Fibroblast of lung (primary cell): ENCODE results near the gene SLC22A1. TPM values are rescaled to one million over a fixed set of nuclear protein-coding genes. Genes with fewer than 3 reads are reported as not detected.

Source experiments
- DNase-seq, 2 donors: peaks; one replicate each; pipeline versions ENCODE4 v3.0.0 to v3.0.0-alpha.2; 2010; ENCODE audit warnings: low read depth in 2 of 2
- H2AFZ ChIP-seq: 2 replicates; pipeline ENCODE4 v1.5.1; 2012; ENCODE audit warnings: low read length, control low read depth, inconsistent platforms
- H3K27ac ChIP-seq: 2 replicates; pipeline ENCODE4 v1.5.1; 2011; ENCODE audit warnings: low read length, control low read depth; ENCODE audit not compliant: insufficient read depth
- H3K27me3 ChIP-seq: 2 replicates; pipeline ENCODE4 v1.5.1; 2011; ENCODE audit warnings: mild to moderate bottlenecking, low read length; ENCODE audit not compliant: control insufficient read depth, insufficient read depth
- H3K36me3 ChIP-seq: 2 replicates; pipeline ENCODE4 v1.5.1; 2011; ENCODE audit warnings: low read length; ENCODE audit not compliant: control insufficient read depth, insufficient read depth
- H3K4me1 ChIP-seq: 2 replicates; pipeline ENCODE4 v1.5.1; 2011; ENCODE audit warnings: low read length; ENCODE audit not compliant: control insufficient read depth, insufficient read depth; ENCODE audit errors: extremely low read depth
- H3K4me2 ChIP-seq: 2 replicates; pipeline ENCODE4 v1.5.1; 2011; ENCODE audit warnings: low read length, control low read depth; ENCODE audit not compliant: insufficient read depth; ENCODE audit errors: extremely low read depth
- H3K4me3 ChIP-seq, 4 experiments: fragments of 200-600 bp in 1 of 4; sonication (generic) in 1 of 4; replicated peaks in 1 of 4; 2 replicates each; pipeline ENCODE4 v1.5.1; 2011 to 2016; ENCODE audit warnings: low read length in 4 of 4, low read depth in 3 of 4, mild to moderate bottlenecking in 3 of 4, control low read depth in 2 of 4, inconsistent platforms in 1 of 4, mixed read lengths in 1 of 4; ENCODE audit not compliant: insufficient read depth in 1 of 4; ENCODE audit errors: control extremely low read depth in 1 of 4
- H3K79me2 ChIP-seq: 2 replicates; pipeline ENCODE4 v1.5.1; 2012; ENCODE audit warnings: mild to moderate bottlenecking, low read length, inconsistent platforms; ENCODE audit not compliant: control insufficient read depth, insufficient read depth
- H3K9ac ChIP-seq: 2 replicates; pipeline ENCODE4 v1.5.1; 2011; ENCODE audit warnings: mild to moderate bottlenecking, low read length, control low read depth; ENCODE audit not compliant: insufficient read depth
- H3K9me3 ChIP-seq: 2 replicates; pipeline ENCODE4 v1.5.1; 2012; ENCODE audit warnings: low read depth, low read length; ENCODE audit not compliant: control insufficient read depth, insufficient read depth
- H4K20me1 ChIP-seq: 2 replicates; pipeline ENCODE4 v1.5.1; 2011; ENCODE audit warnings: low read length; ENCODE audit not compliant: control insufficient read depth, insufficient read depth; ENCODE audit errors: extremely low read depth
- CTCF ChIP-seq, 2 donors: IDR thresholded peaks in 1 of 2; conservative IDR thresholded peaks in 1 of 2; 1 replicate in 1 of 2; 2 replicates in 1 of 2; pipeline ENCODE4 v1.5.1; 2011 to 2012; ENCODE audit warnings: low read length in 2 of 2, control low read depth in 1 of 2, inconsistent platforms in 1 of 2, low read depth in 1 of 2, mild to moderate bottlenecking in 1 of 2
- EZH2 ChIP-seq: IDR thresholded peaks from 2 replicates; pipeline ENCODE4 v1.5.1; 2012; ENCODE audit warnings: low read length, control low read depth, mild to moderate bottlenecking; ENCODE audit errors: missing control alignments
- polyA plus RNA-seq, 2 donors: library from polyadenylated mRNA; depleted of rRNA in 1 of 2; stranded (reverse) in 1 of 2; unstranded in 1 of 2; fragments of >200 nt; gene quantifications; 2 replicates each; pipeline ENCODE4 v1.2.1, GENCODE V29; 2011 to 2012; ENCODE audit warnings: missing spikeins in 1 of 2
- total RNA-seq: library from RNA; depleted of rRNA; stranded (reverse); fragments of >200 nt; gene quantifications from 2 replicates; pipeline ENCODE4 v1.2.1, GENCODE V29; 2014

The SLC22A1 gene
- total and polyA plus RNA-seq, 2 donors (not counting 1 experiment from before 2014, with no cell fraction given) = 0.06 to 0.50 TPM

- Histone ChIP-seq H3K27me3 (no peaks in the 10 kb centered on the region), H3K4me2 (no peak overlapping the region), H3K36me3 (no peaks in the 10 kb centered on the region), H3K9ac (no peak overlapping the region), H3K79me2 (no peaks in the 10 kb centered on the region), H3K27ac (no peak overlapping the region), H2AFZ (no peak overlapping the region), H3K9me3 (no peaks in the 10 kb centered on the region), H3K4me1 (no peaks in the 10 kb centered on the region), H4K20me1 (no peaks in the 10 kb centered on the region), H3K4me3 (no peak overlapping the region)
- TF ChIP-seq CTCF (conservative IDR thresholded peaks at IDR 0.05 in 1 of 2, IDR thresholded peaks at IDR 0.05 in 1 of 2; ENCODE audit: low read depth in 1 of 2, low read length in 2 of 2) = no peak
- no peak for TF ChIP-seq EZH2
- DNase-seq = no peak
Measured at GRCh38 chr6:160203076-160203475, 81.5 kb downstream of the SLC22A1 start.

- no peak overlapping the region for H3K9ac ChIP-seq
- no peaks in the 10 kb centered on the region for H4K20me1 ChIP-seq
- no peaks in the 10 kb centered on the region for H3K79me2 ChIP-seq
- H3K4me2 ChIP-seq = no peak overlapping the region
- DNase-seq = no peak
- H3K9me3 ChIP-seq = no peaks in the 10 kb centered on the region
- no peaks in the 10 kb centered on the region for H3K27me3 ChIP-seq
- no peaks in the 10 kb centered on the region for H3K4me1 ChIP-seq
- H3K36me3 ChIP-seq = no peaks in the 10 kb centered on the region
- no peak overlapping the region for H3K27ac ChIP-seq
- TF ChIP-seq EZH2 (no peak), CTCF (conservative IDR thresholded peaks at IDR 0.05 in 1 of 2, IDR thresholded peaks at IDR 0.05 in 1 of 2; ENCODE audit: low read depth in 1 of 2, low read length in 2 of 2) (no peak)
- no peak overlapping the region for H3K4me3 ChIP-seq
- no peak overlapping the region for H2AFZ ChIP-seq
Measured at GRCh38 chr6:160203522-160203921, 81.9 kb downstream of the SLC22A1 start.

- Histone ChIP-seq H3K9ac (no peak overlapping the region), H3K9me3 (no peaks in the 10 kb centered on the region), H3K36me3 (no peaks in the 10 kb centered on the region), H3K4me2 (no peak overlapping the region), H3K27ac (no peak overlapping the region), H3K4me1 (no peaks in the 10 kb centered on the region), H3K79me2 (no peaks in the 10 kb centered on the region), H3K27me3 (no peaks in the 10 kb centered on the region), H2AFZ (no peak overlapping the region), H3K4me3 (no peak overlapping the region), H4K20me1 (no peaks in the 10 kb centered on the region)
- no peak for TF ChIP-seq CTCF (conservative IDR thresholded peaks at IDR 0.05 in 1 of 2, IDR thresholded peaks at IDR 0.05 in 1 of 2; ENCODE audit: low read depth in 1 of 2, low read length in 2 of 2)
- no peak for TF ChIP-seq EZH2
- DNase-seq = no peak
Measured at GRCh38 chr6:160203953-160204352, 82.3 kb downstream of the SLC22A1 start.
